ENCODE results near the gene TMEM108.

- TF ChIP-seq CTCF (IDR thresholded peaks at IDR 0.05) (no peak), MAX (IDR thresholded peaks at IDR 0.05; ENCODE audit: low read depth) (no peak), MXI1 (IDR thresholded peaks at IDR 0.05; ENCODE audit: low read depth, low read length) (no peak), REST (IDR thresholded peaks at IDR 0.05; ENCODE audit: low read depth, low read length) (no peak)
Measured at GRCh38 chr3:133301731-133302130, 263.5 kb downstream of the TMEM108 start.

Measured in SK-N-SH (cell line).